Right renal pelvis (tissue), 4 donors: Measurements from ENCODE around the gene RFTN1. TPM values are rescaled to one million over a fixed set of nuclear protein-coding genes. Genes with fewer than 3 reads are reported as not detected.

Experiments
- DNase-seq, 4 donors: peaks; one replicate each; pipeline ENCODE4 v3.0.0-alpha.2; 2013; ENCODE audit warnings: low read depth in 4 of 4, low spot score in 3 of 4, missing footprints in 1 of 4
- polyA plus RNA-seq, 4 donors: library from polyadenylated mRNA; unstranded; fragments of 120-200 nt; gene quantifications; one replicate each; pipeline ENCODE4 v1.2.1, GENCODE V29; 2013; ENCODE audit not compliant: insufficient read length in 4 of 4

The RFTN1 gene
- polyA plus RNA-seq, 4 donors, result 29.6 to 33.2 (median 31.4) TPM

DNA sequence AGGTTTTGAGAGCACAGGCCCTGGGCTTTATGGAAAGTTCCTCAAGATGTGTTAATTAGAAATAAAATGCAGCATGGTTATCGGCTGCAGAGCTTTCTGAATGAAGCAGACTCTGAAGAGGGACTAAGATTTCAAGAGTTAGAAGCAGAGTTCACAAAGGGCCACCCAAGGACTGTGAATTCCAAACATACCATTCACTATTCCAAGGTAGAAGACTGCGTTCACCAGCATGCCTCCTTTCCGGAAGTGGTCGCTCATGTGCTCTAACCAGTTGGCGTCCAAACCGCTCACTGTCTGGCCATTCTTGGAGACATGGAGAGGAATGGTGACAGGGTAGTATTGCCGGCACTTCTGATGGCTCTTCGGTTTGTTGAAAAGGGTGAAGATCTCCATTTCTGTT, 143.6 kb downstream of the RFTN1 start:
- no peak for DNase-seq

DNA sequence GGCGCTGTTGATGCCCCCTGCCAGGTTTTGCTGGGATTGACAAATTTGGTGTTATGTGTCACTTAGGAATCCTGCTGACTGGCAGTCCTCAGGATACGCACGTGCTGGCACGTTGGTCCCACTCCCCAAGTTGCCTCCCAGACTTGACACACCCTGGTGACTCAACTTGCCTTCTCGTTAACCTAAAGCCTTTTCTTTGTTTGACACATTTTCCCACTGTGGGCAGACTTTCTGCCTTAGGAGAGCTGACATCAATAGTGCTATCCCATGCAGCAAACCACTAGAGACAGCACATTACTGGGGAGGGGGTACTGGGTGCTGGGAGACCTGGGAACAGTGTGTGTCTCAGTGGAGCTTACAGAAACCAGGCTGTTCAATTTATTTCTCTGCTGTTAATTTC, 144.2 kb downstream of the RFTN1 start:
- no peak for DNase-seq

DNA sequence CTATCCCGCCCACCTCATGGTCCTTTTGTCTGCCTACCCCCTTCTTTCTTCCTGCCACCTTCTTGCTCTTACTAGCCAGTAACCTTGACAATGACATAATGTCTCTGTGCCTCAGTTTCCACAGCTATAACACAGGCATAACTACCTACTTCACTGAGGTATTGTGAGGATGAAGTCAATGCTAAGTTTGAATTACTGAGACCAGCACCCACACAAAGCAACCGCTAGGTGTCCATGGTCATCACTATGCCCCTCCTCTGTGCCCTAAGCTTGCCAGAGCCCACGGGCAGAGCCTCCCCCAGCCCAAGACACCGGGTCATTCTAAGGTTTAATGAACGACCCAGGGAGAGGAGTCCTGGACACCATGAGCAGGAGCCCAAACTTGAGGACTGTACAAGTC, 146.9 kb downstream of the RFTN1 start:
- DNase-seq, result no peak

DNA sequence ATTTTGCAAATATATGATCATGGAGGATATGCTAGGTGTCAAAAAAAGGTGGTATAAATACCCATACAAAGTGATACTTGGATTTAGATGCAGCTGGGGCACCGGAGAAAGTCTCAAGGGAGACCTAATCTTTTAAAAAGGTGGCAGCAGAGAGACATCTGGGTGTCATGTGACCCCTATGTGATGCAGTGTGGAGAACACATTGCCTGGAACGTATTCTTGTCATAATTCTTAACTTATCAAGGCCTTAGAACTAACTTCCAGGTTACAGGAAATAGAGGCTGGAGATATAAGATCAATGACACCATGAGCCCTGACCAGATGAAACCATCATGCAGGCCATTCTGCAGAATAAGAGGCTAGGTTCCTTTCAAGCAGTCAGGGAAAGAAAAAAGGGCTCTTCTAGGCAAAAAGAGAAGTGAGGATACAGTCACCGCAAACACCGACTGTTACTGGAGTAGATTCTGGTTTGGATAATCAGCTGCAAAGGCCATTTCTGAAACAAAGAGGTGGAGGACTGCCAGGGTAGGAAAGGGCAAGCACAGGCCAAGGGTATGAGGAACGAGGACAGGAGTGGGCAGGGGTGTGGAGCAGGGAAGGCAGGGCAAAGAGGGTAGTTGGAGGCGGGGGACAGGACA, 147.9 kb downstream of the RFTN1 start:
- no peak for DNase-seq

DNA sequence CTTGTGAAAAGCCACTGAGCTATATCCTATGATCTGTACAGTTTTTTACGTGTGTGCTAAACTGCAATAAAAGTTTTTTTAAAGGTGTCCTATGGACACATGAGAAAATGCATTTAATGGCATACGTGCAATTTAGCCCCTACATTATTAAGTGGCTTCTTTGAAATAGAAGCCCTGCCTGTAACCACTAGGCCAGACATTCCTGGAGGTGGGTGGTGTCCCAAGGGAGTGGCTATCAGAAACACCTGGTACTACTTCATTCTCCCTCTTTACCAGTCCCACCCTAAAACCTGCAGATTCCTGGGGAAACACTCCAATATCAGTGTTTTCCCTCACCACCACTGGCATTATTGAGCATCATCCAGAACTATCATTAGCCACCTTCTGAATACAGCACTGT, 148.5 kb downstream of the RFTN1 start:
- DNase-seq, result no peak

DNA sequence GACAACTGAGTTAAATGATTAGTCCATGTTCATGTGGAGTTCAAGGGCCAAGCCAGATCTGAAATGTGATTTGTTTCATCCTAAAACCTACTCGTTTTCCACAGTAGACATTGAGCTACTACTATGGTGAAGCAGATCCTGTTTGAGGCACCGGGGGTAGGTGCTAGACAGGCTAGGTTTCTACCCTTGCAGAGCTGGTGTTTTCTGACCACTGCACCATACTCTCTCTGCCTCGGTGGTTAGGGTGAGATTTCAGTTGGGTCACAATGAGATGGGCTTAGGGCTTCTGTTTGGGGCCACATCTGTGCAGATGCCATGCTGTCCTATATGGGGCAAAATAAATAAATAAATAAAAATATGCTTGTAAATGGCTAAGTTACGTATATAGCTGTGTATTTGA, 149.2 kb downstream of the RFTN1 start:
- DNase-seq, result no peak

DNA sequence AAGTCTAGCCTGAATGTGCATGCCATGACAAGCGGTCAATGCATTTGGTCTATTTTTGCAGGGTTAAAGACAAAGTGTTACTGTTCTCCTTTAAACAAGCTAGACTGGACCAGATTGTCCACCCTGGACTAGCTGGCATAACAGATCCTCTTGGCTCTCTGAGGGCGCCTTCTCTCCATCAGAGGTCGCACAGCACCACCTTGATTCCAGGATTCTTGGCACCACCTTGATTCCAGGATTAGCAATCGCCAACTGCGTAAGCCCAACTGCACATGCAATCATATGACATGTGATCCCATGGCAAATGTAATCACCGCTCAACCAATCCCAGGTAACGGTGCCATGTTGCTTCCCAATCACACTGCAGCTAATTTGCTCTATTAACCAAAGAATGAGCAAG, 149.9 kb downstream of the RFTN1 start:
- DNase-seq, result no peak

DNA sequence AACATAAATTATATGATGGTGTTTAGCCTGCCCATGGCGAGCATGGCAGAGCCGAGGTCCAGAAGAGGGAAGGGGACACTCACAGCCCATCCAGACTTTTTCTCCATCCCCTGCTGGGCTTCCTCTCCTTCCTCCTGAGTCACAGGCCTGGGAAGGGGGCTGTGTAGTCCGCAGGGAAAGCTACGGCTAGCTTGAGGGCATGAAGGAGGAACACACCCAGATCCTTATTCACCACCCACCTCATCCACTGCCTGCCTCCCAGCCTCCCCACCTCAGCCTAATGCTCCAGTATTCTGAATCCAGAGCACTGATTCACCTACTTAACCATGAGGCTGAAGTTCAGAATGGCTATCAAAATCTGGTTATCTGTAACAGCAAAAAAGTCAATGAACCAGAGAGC, 150.7 kb downstream of the RFTN1 start:
- no peak for DNase-seq

DNA sequence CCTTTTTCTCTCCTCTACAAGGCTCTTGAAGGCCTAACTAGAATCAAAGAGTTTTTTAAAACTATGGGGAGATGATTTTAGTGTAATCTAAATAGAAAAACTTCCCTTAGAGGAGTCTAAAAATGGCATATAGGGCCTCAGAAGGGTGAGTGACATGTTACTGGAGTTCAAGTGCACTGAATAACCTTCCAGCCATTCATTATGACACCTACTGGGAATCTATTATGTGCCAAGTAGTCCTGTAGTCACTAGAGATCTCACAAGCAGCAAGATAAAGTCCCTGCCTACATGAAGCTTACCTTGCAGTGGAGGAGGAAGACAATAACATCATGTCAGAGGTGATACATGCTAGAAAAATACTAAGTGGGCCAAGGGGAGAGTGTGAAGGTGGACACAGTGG, 152.4 kb downstream of the RFTN1 start:
- no peak for DNase-seq

DNA sequence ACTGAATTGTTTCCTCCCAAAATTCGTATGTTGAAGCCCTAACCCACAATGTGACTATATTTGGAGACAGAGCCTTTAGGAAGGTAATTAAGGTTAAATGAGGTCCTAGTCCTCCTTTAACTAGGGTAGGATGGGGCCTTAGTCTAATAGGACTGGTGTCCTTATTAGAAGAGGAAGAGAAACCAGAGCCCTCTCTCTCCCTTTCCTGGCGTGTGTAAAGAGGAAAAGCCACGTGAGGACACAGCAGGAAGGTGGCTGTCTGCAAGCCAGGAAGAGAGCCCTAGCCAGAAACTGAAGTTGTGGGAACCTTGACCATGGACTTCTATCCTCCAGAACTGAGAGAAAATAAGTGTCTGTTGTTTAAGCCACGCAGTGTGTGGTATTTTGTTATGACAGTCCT, 154.2 kb downstream of the RFTN1 start:
- no peak for DNase-seq

DNA sequence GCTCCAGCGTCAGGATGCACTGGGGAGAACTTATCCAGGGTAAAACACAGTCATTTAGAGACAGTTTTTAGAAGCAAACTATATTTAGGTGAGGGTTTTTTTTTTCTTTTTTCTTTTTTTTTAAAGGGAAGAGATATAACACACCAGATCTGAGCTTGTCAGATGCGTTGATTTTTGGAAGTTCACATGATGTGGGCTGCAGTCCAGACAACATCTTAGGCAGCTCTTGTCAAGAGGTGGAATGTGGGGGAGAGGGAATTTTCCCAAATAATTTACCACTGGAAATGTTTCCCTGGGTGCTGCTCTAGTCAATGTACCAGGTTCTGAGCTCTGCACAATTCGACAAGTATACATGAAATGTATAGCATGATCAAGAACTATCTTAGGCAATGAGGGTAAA, 155.2 kb downstream of the RFTN1 start:
- DNase-seq, result no peak

DNA sequence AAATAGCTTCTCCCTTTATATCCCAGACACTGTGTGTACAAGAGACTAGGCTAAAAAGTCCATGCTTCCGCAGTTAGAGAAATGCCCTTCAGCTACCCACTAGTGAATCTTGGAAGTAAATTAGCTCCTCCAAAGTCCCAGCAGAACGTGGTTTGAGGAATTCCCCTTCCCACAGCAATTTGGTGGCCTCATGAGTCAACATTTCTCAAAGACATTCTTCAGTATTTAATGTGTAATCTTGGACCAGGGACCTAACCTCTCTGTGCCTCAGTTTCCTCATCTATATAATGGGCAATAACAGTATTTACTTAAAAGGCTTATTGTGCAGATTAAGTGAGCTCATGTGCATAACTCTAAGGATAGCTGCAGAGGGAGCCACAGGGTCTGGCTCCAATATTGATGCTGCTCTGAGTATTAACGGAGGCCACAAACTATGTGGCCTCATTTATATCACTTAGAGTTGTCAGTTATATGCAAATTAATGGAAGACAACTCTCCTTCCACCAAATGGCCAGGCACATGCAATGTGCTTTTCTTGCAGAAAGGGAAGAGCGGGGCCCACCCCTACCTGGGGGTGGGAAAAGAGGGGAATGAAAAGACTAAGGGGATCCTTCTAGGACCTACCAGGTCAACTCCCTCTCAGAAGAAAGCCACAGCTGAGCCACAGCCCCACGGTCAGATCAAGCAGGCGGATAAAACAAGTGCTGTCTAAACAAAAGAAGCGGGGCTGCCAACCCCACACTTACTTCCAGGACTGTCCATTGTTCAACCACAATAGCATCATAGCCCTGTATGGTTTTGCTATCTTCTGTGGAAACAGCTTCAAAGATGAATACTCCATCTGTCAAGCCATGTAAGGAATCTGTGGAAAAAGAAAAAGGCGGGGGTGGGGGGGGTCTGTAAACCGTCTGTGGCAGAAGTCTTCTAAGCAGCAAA, 156.0 kb downstream of the RFTN1 start:
- no peak for DNase-seq

DNA sequence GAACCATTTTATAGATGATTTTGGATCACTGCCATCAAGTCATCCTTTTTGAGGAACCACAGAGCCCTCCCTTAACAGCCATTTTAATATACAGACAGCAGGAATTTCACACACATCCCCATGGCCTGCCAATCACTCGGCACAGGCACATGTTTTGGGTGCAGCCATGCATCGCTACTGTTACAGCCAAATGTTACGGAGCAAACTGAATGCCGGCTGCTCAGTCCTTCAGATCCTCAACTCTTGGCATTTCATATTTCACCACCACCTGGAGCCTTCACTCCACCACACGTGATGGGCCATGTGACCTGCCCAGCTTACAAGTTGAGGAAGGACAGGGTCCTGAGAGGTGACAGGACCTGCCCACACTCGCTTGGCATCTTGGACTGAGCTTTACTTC, 157.7 kb downstream of the RFTN1 start:
- DNase-seq, result no peak

DNA sequence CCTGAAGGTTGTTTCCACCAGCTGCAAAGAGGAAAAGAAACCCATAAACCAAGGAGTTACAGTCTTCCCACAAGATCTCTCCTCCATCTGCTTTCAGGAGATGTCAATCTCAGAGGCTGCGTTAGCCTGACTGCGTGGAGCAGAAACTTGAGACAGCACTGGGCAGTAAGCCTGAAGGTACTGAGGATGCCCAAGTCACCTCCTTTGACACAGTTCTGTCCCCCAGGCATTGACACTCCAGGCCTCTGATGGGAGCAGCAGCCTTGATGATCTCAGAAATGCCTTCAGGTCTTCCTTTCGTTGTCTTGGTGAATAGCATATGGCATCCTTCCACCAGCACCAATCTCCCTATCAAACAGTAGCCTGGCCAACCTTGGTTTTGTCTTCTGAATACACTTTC, 159.2 kb downstream of the RFTN1 start:
- no peak for DNase-seq

DNA sequence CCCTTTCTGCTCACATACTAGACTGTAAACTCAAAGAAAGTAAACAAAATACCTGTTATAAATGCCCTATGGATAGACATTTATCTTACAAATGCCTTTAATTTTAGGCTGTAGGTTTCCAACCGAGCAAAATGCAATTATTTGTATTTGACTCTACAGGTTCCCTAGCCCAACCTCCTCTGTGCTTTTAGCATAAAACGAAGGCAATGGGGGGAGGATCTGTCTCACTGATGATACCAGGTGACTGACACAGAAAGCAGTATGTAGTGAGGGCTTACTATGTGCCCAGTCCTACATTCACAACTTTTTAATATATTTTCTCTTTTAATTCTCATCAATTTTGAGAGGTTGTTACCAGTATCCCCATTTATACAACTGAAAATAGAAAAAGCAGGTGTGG, 161.1 kb downstream of the RFTN1 start:
- no peak for DNase-seq

DNA sequence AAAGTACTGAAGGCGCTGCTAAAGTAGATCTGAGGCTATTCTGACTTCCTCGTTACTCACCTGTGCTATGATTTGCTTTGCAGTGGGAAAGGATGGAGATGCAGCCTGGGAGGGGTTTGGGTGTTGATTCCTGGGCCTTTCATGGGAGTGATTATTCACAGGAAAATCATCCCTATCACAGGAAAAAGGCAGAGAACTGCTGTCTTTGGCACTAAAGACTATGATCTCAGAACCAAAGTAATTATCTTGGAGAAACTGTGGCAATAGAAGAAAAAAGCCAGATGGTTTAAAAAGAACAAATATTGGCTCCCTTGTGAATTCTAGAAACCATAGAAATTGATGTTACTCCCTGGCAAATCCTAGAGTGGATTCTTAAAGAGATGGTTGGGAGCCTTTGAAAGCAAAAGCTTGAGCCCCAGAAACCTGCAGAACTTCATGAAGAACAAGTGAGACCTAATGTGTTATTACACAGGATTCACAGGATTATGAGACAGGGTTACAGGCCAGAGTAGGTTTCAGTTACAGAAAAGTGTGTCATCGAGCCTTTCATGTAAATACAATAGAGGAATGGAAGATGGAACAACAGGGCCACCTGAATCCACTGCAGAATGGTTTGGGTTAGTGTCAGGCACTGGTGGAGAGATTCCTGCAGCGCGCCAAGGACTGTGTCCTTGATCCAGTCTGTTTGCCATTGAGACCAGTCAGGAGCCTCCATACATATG, 162.7 kb downstream of the RFTN1 start:
- no peak for DNase-seq

DNA sequence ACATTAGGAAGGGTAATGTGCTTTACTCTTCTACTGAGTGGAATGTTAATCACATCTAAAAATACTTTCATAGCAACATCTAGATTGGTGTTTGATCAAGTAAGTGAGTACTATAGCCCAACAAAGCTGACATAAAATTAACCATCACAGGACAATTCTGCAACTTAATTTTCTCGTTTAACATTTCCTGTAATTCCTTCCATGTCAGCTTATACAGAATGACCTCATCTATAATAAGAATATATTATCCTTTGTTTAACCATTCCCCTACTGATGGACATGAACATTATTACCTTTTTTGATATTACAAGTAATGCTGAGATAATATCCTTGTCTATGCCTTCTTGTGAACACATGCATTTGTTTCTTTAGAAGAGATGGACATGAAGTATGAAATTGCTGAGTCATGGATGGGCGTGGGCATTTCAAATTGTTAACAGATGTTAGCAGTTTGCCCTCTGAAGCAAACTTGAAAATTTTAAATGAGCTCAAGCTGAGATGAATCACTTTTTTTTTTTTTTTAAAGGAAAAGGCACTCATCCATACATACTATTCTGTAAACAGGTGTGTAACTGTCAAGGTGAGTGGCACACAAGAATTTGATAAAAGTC, 163.4 kb downstream of the RFTN1 start:
- DNase-seq, result no peak

DNA sequence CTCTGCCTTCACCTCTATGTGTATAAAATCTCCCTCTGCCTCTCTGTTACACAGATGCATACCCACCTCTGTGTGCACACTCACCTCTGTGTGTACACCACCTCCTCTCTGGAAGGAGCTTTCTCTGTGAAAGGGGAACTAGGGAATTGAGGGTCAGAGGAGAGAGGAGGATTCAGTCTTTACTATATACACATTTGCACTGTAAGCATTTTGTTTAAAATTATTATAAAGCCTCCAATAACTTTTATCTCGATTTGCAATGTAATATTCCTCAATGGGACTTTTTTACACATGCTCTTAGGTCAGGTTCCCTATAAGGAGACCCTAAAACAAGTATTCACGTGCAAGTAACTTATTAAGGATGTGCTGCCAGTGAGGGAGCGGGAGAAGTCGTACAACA, 166.0 kb downstream of the RFTN1 start:
- no peak for DNase-seq

DNA sequence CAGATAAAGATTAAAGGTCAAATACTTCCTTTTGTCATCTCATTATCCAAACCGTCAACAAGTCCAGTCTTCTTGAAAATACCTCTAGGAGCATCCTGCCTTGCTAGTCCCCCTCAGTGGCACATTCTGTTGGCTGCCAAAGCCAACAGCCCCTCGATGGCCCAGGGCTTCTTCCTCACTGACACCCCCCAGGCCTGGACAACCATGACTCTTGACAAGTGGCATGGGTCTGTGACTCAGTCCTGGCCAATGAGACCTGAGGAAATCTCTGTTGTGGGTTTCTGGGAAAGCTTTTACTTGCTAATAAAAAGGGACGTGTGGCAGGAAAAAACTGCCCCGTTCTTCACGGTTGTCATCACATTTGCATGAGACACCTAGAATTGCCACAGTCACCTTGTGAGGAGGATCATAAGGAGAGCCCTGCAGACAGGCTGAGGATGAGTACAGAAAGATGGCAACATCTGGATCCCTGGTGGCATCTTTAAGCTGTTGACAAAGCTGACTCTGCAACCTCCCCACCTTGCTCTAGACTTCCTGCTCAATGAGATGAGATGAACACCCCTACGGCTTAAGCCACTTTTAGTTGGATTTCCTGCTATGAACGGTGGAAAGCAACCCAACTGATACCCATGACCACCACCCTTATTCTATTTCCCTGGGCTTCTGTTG, 167.0 kb downstream of the RFTN1 start:
- DNase-seq, result no peak

DNA sequence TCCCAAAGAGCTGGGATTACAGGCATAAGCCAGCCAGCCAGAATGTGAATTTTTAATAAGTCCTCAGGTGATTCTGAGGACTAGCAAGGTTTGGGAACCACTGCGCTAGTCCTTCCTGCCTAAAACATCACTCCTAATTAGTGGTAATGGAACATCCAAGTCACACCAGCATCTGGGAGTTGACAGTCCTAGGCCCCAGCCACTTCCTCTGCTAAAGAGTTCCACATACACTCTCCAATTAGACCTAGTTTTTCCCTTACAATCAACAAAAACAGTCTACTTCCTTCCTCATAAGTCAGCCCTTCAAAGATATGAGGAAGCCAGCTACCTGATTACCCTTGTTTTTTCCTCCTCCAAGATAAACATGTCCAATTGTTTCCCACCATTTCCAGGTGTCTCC, 170.4 kb downstream of the RFTN1 start:
- DNase-seq, result no peak

DNA sequence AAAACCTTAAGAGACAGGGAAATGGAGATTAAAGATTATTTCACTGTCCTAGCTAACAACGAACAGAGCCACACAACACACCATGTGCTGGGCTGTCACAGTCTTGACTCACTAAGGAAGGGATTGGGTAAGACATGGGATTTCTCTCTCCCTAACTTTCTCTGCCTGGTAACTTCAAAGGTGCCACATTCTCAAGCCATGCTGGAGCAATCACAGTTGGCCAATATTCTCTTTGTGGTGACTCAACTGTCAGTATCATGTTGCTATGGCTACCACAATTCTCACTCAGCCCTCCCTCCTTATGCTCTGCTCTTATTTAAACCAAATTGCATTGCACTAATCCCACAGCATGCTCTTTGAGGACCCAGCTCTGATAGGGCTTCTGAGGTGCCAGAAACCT, 174.5 kb downstream of the RFTN1 start:
- no peak for DNase-seq
